NB4 (cell line): ENCODE results near the gene CERKL.

Experiments
- DNase-seq: peaks from one replicate; pipeline ENCODE4 v3.0.0; 2010; ENCODE audit warnings: low read depth
- H3K4me3 ChIP-seq: one replicate; pipeline ENCODE4 v1.5.1; 2011; ENCODE audit warnings: mild to moderate bottlenecking, low read depth, low read length, moderate library complexity
- CTCF ChIP-seq: IDR thresholded peaks from one replicate; pipeline ENCODE4 v1.5.1; 2012; ENCODE audit warnings: low read depth, low read length
- MAX ChIP-seq: IDR thresholded peaks from 2 replicates; pipeline ENCODE4 v1.6.1; 2011; ENCODE audit warnings: low read depth, low read length
- MYC ChIP-seq: IDR thresholded peaks from 2 replicates; pipeline ENCODE4 v1.6.1; 2011; ENCODE audit warnings: low read depth, low read length
- POLR2A ChIP-seq: IDR thresholded peaks from 2 replicates; pipeline ENCODE4 v1.6.1; 2011; ENCODE audit warnings: mild to moderate bottlenecking; ENCODE audit not compliant: insufficient read length; ENCODE audit errors: extremely low read depth

The CERKL gene

GRCh38 chr2:181566334-181567032 lies 90.4 kb downstream of the CERKL start:
- DNase-seq: no peak
- no peak overlapping the region for H3K4me3 ChIP-seq
- TF ChIP-seq MYC (no peak), MAX (no peak), CTCF (no peak), POLR2A (no peak)

- no peak for DNase-seq
- TF ChIP-seq MAX (no peak), MYC (no peak), POLR2A (no peak), CTCF (no peak)
- no peak overlapping the region for H3K4me3 ChIP-seq
These were observed 93.7 kb downstream of the CERKL start for GRCh38 chr2:181563101-181563692.

DNA sequence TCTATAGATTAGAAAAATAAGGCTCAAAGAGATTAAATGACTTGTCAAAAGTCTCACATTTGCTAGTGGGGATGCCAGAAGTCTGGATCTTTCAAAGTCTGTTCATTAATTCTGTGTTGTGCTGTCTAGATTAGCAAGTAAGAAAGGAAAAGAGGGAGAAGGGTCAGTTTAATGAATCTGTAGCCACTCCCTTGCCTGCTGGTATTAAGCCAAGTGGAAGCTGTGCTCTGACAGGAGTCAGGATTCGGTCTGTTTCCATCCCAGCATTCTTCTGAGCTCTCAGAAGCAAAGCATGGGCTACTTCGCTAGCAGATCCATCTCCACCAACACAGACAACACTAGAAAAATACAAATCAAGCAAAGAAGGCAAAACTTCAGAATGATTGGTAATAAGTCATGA lies 98.5 kb downstream of the CERKL start:
- H3K4me3 ChIP-seq: no peak overlapping the region
- DNase-seq: no peak

GRCh38 chr2:181554061-181554830 lies 102.7 kb downstream of the CERKL start:
- no peak for DNase-seq
- TF ChIP-seq POLR2A (no peak), MYC (no peak), MAX (no peak), CTCF (no peak)
- H3K4me3 ChIP-seq: no peak overlapping the region

More for the DNA sequence above, 98.5 kb downstream of the CERKL start:
- TF ChIP-seq MYC: no peak
- TF ChIP-seq MAX: no peak
- no peak for TF ChIP-seq CTCF

DNA sequence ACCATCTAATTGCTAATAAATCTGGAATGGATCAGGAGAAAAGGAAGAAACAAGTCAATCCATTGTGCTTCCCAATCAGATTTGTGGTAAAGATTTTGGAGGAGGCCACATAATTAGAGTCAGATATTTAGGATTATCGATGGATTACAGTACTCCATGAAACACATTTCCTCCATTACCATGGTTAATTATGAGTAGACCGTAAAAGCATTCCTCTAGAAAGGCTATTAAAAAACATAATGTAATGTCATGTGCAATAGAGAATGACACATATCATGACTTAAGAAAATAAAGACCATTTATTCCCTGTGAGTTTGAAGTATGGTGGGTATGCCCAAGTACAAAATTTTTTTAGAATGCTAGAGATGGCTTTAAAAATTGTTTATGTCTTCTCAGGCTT lies 103.7 kb downstream of the CERKL start:
- TF ChIP-seq MAX (no peak), POLR2A (no peak), CTCF (no peak), MYC (no peak)
- no peak overlapping the region for H3K4me3 ChIP-seq
- DNase-seq: no peak
